Thyroid gland (tissue), 4 donors: Measurements from ENCODE around the gene CD300LG. TPM values are rescaled to one million over a fixed set of nuclear protein-coding genes. Genes with fewer than 3 reads are reported as not detected.
A peak's percentile ranks its signal among the peaks of the same experiment; 100 is the strongest.

Experiments
- DNase-seq, 2 donors: peaks; one replicate each; pipeline ENCODE4 v3.0.0-alpha.2; 2019
- H3K27ac ChIP-seq, 3 donors: fragments of 200-600 bp; sonication (generic); 1 replicate in 2 of 3; 2 replicates in 1 of 3; pipeline ENCODE4 v1.5.1; 2016 to 2019; ENCODE audit warnings: mild to moderate bottlenecking in 1 of 3, moderate library complexity in 1 of 3
- H3K27me3 ChIP-seq: fragments of 200-600 bp; sonication (generic); one replicate; pipeline ENCODE4 v1.5.1; 2019
- H3K36me3 ChIP-seq, 2 donors: fragments of 200-600 bp; sonication (generic); one replicate each; pipeline ENCODE4 v1.5.1; 2016 to 2019
- H3K4me1 ChIP-seq, 2 donors: fragments of 200-600 bp; sonication (generic); one replicate each; pipeline ENCODE4 v1.5.1; 2017 to 2019
- H3K4me3 ChIP-seq, 3 donors: fragments of 200-600 bp; sonication (generic); replicated peaks in 1 of 3; 1 replicate in 2 of 3; 2 replicates in 1 of 3; pipeline ENCODE4 v1.5.1; 2016; ENCODE audit warnings: mild to moderate bottlenecking in 1 of 3
- H3K9me3 ChIP-seq: fragments of 200-600 bp; sonication (generic); one replicate; pipeline ENCODE4 v1.5.1; 2017
- CTCF ChIP-seq, 6 experiments: fragments of 200-600 bp in 3 of 6; fragments of 450-650 bp in 3 of 6; sonication (generic) in 3 of 6; IDR thresholded peaks; one replicate each; pipeline ENCODE4 v1.5.1; 2016 to 2019; ENCODE audit warnings: antibody characterized with exemption in 6 of 6, mild to moderate bottlenecking in 2 of 6, inconsistent platforms in 1 of 6, moderate library complexity in 1 of 6
- POLR2A ChIP-seq, 2 donors: fragments of 450-650 bp; IDR thresholded peaks; one replicate each; pipeline ENCODE4 v1.6.1; 2017; ENCODE audit warnings: antibody characterized with exemption in 2 of 2, mild to moderate bottlenecking in 2 of 2, moderate library complexity in 1 of 2
- WGBS, 2 donors: methylation state at CpG; one replicate each; pipeline ENCODE4 v1.1.5; 2017; 5-methylcytosine and 5-hydroxymethylcytosine counted together
- intact Hi-C: fragments of 100-400 bp; cut with DNase I; formaldehyde crosslinking; loops from one replicate; pipeline ENCODE4 v1.15.1; 2023
- total RNA-seq, 4 donors: library from RNA; depleted of rRNA; stranded (reverse); fragments of >200 nt; gene quantifications; one replicate each; pipeline ENCODE4 v1.2.3, GENCODE V29; 2016

The CD300LG gene
- total RNA-seq, 4 donors from 2014 or later = 1.5 to 22.5 (median 2.2) TPM

DNA sequence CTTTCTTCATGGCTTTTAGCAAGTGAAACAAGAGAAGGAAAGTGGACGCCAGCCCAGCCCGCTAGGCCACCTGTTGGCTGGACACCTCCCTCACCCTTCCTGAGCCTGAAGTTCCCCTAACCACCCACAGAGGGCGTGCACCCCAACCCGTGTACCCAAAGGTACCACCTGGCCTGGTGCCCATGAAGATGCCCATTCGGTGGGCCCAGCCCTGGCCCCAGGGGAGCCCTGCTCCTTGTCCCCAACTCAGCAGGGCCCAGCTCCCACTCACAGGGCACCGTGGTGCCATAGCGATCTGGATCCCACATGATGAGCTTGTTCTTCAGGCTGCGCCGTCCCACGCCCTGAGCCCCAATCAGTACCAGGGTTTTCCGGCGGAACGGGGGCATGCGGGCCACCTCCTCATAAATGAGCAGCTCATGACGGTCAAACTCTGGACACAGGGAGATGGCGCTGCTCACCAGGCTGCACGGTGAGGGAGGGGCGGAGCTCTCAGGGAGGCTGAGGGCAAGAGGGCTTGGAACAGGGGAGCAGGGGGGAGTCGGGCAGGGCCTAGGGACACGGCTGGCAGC is 33.5 kb downstream of the CD300LG start:
- DNase-seq = peak; percentile 93 to 94
- Histone ChIP-seq H3K27ac (no peak overlapping the region), H3K27me3 (no peaks in the 10 kb centered on the region), H3K36me3 (no peaks in the 10 kb centered on the region), H3K9me3 (no peaks in the 10 kb centered on the region), H3K4me1 (peaks cover 4 to 15% of the 10 kb centered on the region in 2 donors), H3K4me3 (no peak overlapping the region)
- intact Hi-C loops = no loop called here
- WGBS, 2 donors = 71 to 75% methylated on average over 18 to 20 of the region's 20 CpGs
- TF ChIP-seq POLR2A (IDR thresholded peaks at IDR 0.05) (no peak), CTCF (IDR thresholded peaks at IDR 0.05) (peak; percentile 49 to 91 (median 84))

DNA sequence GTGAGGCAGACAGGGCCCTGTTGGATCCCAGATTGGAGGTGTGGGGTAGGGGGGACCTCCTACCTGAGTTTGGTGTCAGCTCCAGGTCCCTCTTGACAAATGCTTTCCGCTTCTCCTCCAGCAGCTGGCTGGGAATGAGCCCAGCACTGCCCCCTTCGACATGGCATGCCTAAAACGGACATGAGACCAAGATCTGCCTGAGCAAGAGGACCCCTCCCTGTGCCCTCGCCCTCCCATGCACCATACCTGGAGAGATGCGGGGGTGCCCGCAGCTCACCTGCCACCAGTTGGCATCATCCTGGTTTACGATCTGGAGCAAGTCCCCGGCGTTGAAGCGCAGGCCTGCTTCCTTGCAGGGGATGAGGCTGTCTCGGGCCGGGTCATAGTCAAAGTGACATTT is 34.2 kb downstream of the CD300LG start:
- H3K9me3 ChIP-seq = no peaks in the 10 kb centered on the region
- no peak for DNase-seq
- no peak overlapping the region for H3K27ac ChIP-seq
- intact Hi-C loops = no loop called here
- no peak for TF ChIP-seq POLR2A (IDR thresholded peaks at IDR 0.05)
- TF ChIP-seq CTCF (IDR thresholded peaks at IDR 0.05) = no peak
- H3K4me3 ChIP-seq = no peak overlapping the region
- H3K27me3 ChIP-seq = no peaks in the 10 kb centered on the region
- no peaks in the 10 kb centered on the region for H3K36me3 ChIP-seq
- peaks cover 4 to 15% of the 10 kb centered on the region in 2 donors for H3K4me1 ChIP-seq
- 92 to 94% methylated on average over 10 of the region's 12 CpGs for WGBS, 2 donors

- H3K36me3 ChIP-seq = no peaks in the 10 kb centered on the region
- TF ChIP-seq CTCF (IDR thresholded peaks at IDR 0.05) (no peak), POLR2A (IDR thresholded peaks at IDR 0.05) (no peak)
- intact Hi-C loops = no loop called here
- no peak overlapping the region for H3K4me3 ChIP-seq
- WGBS, 2 donors = 94 to 95% methylated on average over 17 to 20 of the region's 27 CpGs
- no peak overlapping the region for H3K27ac ChIP-seq
- H3K9me3 ChIP-seq = no peaks in the 10 kb centered on the region
- peaks cover 4 to 15% of the 10 kb centered on the region in 2 donors for H3K4me1 ChIP-seq
- DNase-seq = no peak
- no peaks in the 10 kb centered on the region for H3K27me3 ChIP-seq
Measured at GRCh38 chr17:43881758-43882505, 35.0 kb downstream of the CD300LG start.

- Histone ChIP-seq H3K36me3 (no peaks in the 10 kb centered on the region), H3K27ac (no peak overlapping the region), H3K4me3 (no peak overlapping the region), H3K4me1 (peaks cover 4 to 15% of the 10 kb centered on the region in 2 donors), H3K27me3 (no peaks in the 10 kb centered on the region), H3K9me3 (no peaks in the 10 kb centered on the region)
- 87 to 94% methylated on average over 10 to 14 of the region's 14 CpGs for WGBS, 2 donors
- TF ChIP-seq POLR2A (IDR thresholded peaks at IDR 0.05) (no peak), CTCF (IDR thresholded peaks at IDR 0.05) (no peak)
- DNase-seq = no peak
- intact Hi-C loops = no loop called here
Measured at GRCh38 chr17:43882761-43883415, 35.9 kb downstream of the CD300LG start.

DNA sequence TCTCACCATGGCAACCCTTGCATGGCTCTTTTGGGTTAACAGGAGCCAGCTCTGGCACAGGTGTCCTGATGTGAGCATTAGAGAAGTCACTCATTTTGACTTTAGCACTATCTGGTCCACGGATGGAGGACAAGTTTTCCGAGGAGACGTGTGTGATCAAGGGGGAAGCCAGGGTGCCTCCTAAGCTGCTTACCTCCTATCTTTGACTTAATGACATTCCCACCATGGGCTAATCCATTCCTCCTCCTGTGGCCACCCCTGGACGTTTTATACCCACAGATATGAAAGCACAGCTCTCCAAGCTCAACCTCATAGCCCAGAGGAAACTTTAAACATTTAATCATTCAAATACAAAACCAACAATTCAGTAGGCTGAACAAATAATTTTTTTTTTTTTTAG is 41.6 kb downstream of the CD300LG start:
- Histone ChIP-seq H3K4me3 (no peak overlapping the region), H3K9me3 (no peaks in the 10 kb centered on the region), H3K36me3 (no peaks in the 10 kb centered on the region), H3K27me3 (no peaks in the 10 kb centered on the region), H3K4me1 (no peaks in the 10 kb centered on the region), H3K27ac (no peak overlapping the region)
- 62 to 75% methylated on average over 4 of the region's 4 CpGs for WGBS, 2 donors
- intact Hi-C loops = no loop called here
- no peak for TF ChIP-seq CTCF (IDR thresholded peaks at IDR 0.05)
- TF ChIP-seq POLR2A (IDR thresholded peaks at IDR 0.05) = no peak
- no peak for DNase-seq
